OCI-LY1 (cell line): ENCODE results near the gene HYAL3.

Experiments used
- H2AFZ ChIP-seq: fragments of 200-600 bp; sonication (generic), shearing (Covaris generic); 2 replicates; pipeline ENCODE4 v1.6.0; 2014; ENCODE audit warnings: antibody characterized with exemption, mild to moderate bottlenecking, low read length
- H3F3A ChIP-seq: fragments of 200-600 bp; sonication (generic), shearing (Covaris generic); 2 replicates; pipeline ENCODE4 v1.6.0; 2014; ENCODE audit warnings: mild to moderate bottlenecking, antibody characterized with exemption, low read length, moderate library complexity; ENCODE audit not compliant: insufficient read depth
- H3K27ac ChIP-seq: fragments of 200-600 bp; sonication (generic); 2 replicates; pipeline ENCODE4 v1.5.1; 2014; ENCODE audit warnings: low read length, mixed run types, mild to moderate bottlenecking, low read depth; ENCODE audit not compliant: poor library complexity, severe bottlenecking
- H3K27me3 ChIP-seq: fragments of 200-600 bp; sonication (generic); 2 replicates; pipeline ENCODE4 v1.6.0; 2014; ENCODE audit warnings: antibody characterized with exemption, mild to moderate bottlenecking, low read length, moderate library complexity; ENCODE audit not compliant: insufficient read depth
- H3K36me3 ChIP-seq: fragments of 200-600 bp; sonication (generic); 2 replicates; pipeline ENCODE4 v1.6.1; 2014; ENCODE audit warnings: mild to moderate bottlenecking, antibody characterized with exemption, low read length, moderate library complexity, mixed read lengths; ENCODE audit not compliant: insufficient read depth
- H3K4me1 ChIP-seq: fragments of 200-600 bp; sonication (generic); 2 replicates; pipeline ENCODE4 v1.5.1; 2014; ENCODE audit warnings: mild to moderate bottlenecking, low read length, moderate library complexity; ENCODE audit not compliant: insufficient read depth, severe bottlenecking
- H3K4me2 ChIP-seq: fragments of 200-600 bp; sonication (generic), shearing (Covaris generic); 2 replicates; pipeline ENCODE4 v1.6.1; 2014; ENCODE audit warnings: low read length
- H3K4me3 ChIP-seq: fragments of 200-600 bp; sonication (generic); 2 replicates; pipeline ENCODE4 v1.5.1; 2014; ENCODE audit warnings: low read length, low read depth, mild to moderate bottlenecking, mixed read lengths; ENCODE audit not compliant: poor library complexity, severe bottlenecking
- H3K79me2 ChIP-seq: fragments of 200-600 bp; shearing (Covaris generic); 2 replicates; pipeline ENCODE4 v1.6.1; 2016; ENCODE audit warnings: mixed run types, low read length, mixed read lengths; ENCODE audit not compliant: insufficient read depth
- H3K9ac ChIP-seq: fragments of 200-600 bp; sonication (generic), shearing (Covaris generic); 2 replicates; pipeline ENCODE4 v1.6.1; 2014; ENCODE audit warnings: mild to moderate bottlenecking, low read length, mixed read lengths
- H3K9me2 ChIP-seq: fragments of 200-600 bp; sonication (generic), shearing (Covaris generic); 2 replicates; pipeline ENCODE4 v1.6.1; 2014; ENCODE audit warnings: low read depth, mild to moderate bottlenecking, low read length, mixed read lengths
- H3K9me3 ChIP-seq: fragments of 200-600 bp; shearing (Covaris generic); 2 replicates; pipeline ENCODE4 v1.6.1; 2014; ENCODE audit warnings: low read length, mixed read lengths
- H4K20me1 ChIP-seq: fragments of 200-600 bp; sonication (generic), shearing (Covaris generic); 2 replicates; pipeline ENCODE4 v1.6.0; 2016; ENCODE audit warnings: mild to moderate bottlenecking, low read length; ENCODE audit not compliant: insufficient read depth
- EZH2 ChIP-seq: fragments of 200-600 bp; sonication (generic), shearing (Covaris generic); IDR thresholded peaks from 2 replicates; pipeline ENCODE4 v1.8.0; 2017; ENCODE audit warnings: borderline replicate concordance, mixed run types, mild to moderate bottlenecking, antibody characterized with exemption, low read length, moderate library complexity, mixed read lengths
- TF ChIP-seq, protein P1 (sequence below): fragments of 200-600 bp; sonication (generic), shearing (Covaris generic); IDR thresholded peaks from 2 replicates; pipeline ENCODE4 v1.5.1; 2017; ENCODE audit warnings: mild to moderate bottlenecking, antibody characterized with exemption, low read length, moderate library complexity, mixed read lengths

HYAL3 gene

GRCh38 chr3:50325113-50325480 lies 25.9 kb upstream of the HYAL3 start:
- no peak overlapping the region for H3K27ac ChIP-seq

DNA sequence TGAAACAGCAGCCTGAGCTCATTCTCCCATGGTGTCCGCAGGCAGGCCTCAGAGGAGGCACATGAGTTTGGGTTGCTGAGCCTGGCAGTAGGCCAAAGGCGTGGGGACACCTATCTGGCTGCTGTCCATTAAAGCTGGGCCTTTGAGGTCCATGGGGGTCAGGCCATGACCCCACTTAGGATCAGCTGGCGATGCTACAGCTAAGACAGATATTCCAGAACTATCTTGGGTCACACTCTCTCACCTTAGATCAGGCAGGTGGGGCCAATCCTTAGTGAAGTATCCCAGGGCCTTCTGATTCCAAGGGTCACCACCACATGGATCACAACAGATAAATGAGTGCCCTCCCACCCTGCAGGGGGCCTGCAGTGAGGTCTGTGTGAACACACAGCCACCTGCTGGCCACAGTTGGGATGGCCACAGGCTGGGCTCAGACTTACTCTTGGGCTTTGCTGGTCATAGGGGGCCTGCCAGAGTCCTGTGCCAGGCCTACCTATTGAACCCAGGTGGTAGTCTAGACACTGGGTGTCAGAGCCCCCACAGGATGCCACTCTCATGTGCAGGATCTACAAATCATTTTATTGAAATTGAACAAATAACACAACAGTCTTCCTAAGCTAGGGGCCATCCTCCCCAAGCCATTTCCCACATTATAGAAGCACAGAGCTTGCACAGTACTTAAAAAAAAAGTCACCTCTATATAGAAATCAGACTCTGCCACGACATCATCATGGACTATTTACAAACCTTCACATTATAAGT lies 25.3 kb upstream of the HYAL3 start:
- Histone ChIP-seq H3K4me3 (no peak overlapping the region), H3K79me2 (peaks cover 7% of the 10 kb centered on the region; the same call in 1 of the 2 replicates), H3K9me3 (no peaks in the 10 kb centered on the region), H4K20me1 (no peaks in the 10 kb centered on the region), H3K4me2 (no peak overlapping the region), H3K27ac (no peak overlapping the region), H3K9me2 (no peaks in the 10 kb centered on the region), H2AFZ (no peak overlapping the region), H3F3A (no peaks in the 10 kb centered on the region), H3K27me3 (no peaks in the 10 kb centered on the region), H3K9ac (no peak overlapping the region), H3K36me3 (peaks cover 14% of the 10 kb centered on the region; the same call in 1 of the 2 replicates), H3K4me1 (peaks cover 40% of the 10 kb centered on the region)
- TF ChIP-seq, protein P1, sequence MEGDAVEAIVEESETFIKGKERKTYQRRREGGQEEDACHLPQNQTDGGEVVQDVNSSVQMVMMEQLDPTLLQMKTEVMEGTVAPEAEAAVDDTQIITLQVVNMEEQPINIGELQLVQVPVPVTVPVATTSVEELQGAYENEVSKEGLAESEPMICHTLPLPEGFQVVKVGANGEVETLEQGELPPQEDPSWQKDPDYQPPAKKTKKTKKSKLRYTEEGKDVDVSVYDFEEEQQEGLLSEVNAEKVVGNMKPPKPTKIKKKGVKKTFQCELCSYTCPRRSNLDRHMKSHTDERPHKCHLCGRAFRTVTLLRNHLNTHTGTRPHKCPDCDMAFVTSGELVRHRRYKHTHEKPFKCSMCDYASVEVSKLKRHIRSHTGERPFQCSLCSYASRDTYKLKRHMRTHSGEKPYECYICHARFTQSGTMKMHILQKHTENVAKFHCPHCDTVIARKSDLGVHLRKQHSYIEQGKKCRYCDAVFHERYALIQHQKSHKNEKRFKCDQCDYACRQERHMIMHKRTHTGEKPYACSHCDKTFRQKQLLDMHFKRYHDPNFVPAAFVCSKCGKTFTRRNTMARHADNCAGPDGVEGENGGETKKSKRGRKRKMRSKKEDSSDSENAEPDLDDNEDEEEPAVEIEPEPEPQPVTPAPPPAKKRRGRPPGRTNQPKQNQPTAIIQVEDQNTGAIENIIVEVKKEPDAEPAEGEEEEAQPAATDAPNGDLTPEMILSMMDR = peak; percentile 90
- no peak for TF ChIP-seq EZH2

More at GRCh38 chr3:50325113-50325480, 25.9 kb upstream of the HYAL3 start:
- no peaks in the 10 kb centered on the region for H3K27me3 ChIP-seq
- no peak overlapping the region for H2AFZ ChIP-seq
- no peak overlapping the region for H3K4me2 ChIP-seq
- H3K36me3 ChIP-seq = peaks cover 20% of the 10 kb centered on the region; the same call in 1 of the 2 replicates
- H3K9me3 ChIP-seq = no peaks in the 10 kb centered on the region
- no peak overlapping the region for H3K4me3 ChIP-seq
- TF ChIP-seq EZH2 = no peak
- TF ChIP-seq, protein P1 = no peak
- H3K79me2 ChIP-seq = peaks cover 7% of the 10 kb centered on the region; the same call in 1 of the 2 replicates
- H3F3A ChIP-seq = no peaks in the 10 kb centered on the region
- peaks cover 39% of the 10 kb centered on the region for H3K4me1 ChIP-seq
- no peaks in the 10 kb centered on the region for H4K20me1 ChIP-seq
- no peak overlapping the region for H3K9ac ChIP-seq
- H3K9me2 ChIP-seq = no peaks in the 10 kb centered on the region

- Histone ChIP-seq H3K27ac (no peak overlapping the region), H4K20me1 (no peaks in the 10 kb centered on the region), H3K4me3 (no peak overlapping the region), H3K27me3 (no peaks in the 10 kb centered on the region), H3K4me2 (no peak overlapping the region), H2AFZ (no peak overlapping the region), H3K9ac (no peak overlapping the region), H3K79me2 (peaks cover 7% of the 10 kb centered on the region; the same call in 1 of the 2 replicates), H3F3A (no peaks in the 10 kb centered on the region), H3K9me2 (no peaks in the 10 kb centered on the region), H3K9me3 (no peaks in the 10 kb centered on the region), H3K4me1 (peaks cover 42% of the 10 kb centered on the region), H3K36me3 (peaks cover 10% of the 10 kb centered on the region; the same call in 1 of the 2 replicates)
- no peak for TF ChIP-seq EZH2
- TF ChIP-seq, protein P1 = no peak
These were observed 24.5 kb upstream of the HYAL3 start for GRCh38 chr3:50323614-50324199.
